Measurements from ENCODE around the gene HSPA12A.

The HSPA12A gene

DNA sequence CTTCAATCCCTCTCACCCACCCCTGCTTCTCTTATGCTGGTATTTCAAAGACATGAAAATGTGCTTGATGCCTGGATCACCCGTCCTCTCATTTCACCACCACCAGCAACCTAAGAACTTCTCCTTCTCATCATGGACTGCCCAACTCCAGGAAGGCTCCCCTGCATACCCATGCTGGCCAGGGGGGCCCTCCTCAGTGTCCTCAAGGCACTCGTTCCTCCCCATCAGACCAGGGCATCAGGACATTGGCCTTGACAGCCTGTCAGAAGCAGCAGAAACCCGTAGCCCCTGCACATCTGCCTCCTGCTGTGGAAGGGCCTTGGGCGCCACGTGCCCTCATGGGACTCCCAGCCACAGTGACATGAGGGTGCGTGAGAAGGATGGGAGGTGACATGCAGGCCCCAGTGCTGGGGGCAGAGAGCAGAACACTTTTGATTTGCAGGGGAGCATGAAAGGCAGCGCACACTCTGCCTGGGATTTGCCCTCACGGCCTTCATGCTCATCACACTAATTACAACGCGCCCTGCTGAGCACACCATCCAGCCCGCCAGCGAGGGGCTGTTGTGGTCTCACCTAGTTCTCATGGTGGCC, 1.9 kb upstream of the HSPA12A start:
- no peak for FAIRE-seq
- DNase-seq (ENCODE audit: low spot score): no peak

GRCh38 chr10:116743266-116744064, 1.1 kb upstream of the HSPA12A start:
- FAIRE-seq: no peak
- no peak for DNase-seq (ENCODE audit: low spot score)

DNA sequence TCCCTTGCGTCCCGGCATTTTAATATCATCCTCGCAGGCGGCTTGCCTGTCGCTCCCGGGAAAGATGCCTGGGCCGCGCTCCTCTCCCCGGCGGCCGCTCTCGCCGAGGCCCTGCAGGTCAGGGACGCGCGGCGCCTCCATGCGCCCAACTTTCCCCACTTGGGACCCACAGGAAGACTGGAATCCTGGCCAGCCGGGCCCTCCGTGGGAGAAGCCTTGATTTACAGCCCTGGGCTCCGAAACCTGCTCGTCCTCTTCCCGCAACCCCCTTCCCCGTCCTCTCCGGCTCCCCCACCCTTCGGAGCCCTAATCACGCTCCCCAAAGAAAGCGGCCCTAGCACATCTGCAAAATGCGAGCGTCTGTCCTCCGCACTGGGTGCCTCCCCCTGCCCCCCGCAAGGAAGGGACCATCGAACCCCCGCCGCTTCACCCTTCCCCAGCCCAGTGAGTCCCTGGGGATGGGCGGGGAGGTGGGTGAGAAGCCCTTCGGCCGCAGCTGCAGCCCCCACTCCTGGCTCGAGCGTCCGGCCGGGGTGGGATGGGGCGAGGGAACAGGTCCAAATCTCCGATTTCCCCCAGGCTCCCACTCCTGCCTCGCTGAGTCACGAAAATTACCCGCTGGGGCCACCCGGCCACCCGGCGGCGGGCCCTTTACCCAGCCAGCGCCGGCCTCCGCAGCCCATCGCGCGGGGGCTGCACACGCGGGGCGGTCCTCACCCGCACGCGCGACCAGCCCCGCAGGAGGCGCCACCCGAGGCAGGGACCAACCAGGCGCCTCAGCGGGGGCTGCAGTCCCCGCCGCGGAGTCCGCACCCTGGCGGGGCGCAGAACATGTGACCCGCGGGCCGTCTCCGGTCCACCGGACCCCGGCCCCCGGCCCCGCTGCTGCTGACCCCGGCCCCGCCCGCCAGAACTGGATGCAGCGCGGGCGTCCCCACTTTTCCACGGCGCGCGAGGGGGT, 695 bp downstream of the HSPA12A start:
- no peak for FAIRE-seq
- no peak for DNase-seq (ENCODE audit: low spot score)

DNA sequence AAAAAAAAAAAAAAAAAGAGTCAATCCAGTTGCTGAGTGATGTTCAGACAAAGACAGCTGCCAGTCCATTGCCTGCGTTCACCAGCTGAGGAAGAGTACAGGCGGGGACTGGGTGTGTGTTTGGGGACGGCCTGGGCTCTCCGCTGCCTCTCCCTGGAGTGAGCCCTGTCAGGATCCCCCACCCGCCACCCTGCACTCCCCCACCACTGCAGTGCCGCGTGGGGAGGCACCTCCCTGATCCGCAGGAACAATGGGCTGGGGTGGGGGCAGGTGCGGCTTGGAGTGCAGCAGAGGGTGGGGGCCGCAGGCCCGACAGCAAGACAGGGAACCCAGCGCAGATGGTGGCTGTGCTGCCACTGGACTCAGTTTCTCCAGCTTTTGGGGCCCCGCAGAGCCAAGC, 1.4 kb downstream of the HSPA12A start:
- DNase-seq (ENCODE audit: low spot score) (no peak), FAIRE-seq (no peak)

DNA sequence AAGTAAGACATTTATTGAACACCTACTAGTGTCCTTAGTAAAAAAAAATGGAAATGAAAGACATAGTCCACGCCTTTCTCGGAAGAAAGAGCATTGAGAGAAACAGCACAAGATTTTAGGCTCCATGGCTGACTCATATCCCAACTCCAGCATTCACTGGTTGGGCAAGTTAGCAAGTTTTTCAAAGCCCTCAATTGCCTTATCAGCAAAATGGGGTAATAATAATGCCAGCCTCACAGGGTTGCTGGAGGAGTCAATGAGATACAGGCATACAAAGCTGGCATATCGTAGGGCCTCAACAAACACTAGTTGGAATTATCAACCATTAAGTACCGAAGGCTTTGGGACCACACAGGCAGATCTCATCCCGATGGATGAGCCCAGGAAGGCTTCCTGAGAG, 4.0 kb downstream of the HSPA12A start:
- FAIRE-seq: no peak

GRCh38 chr10:116737627-116738327, 4.6 kb downstream of the HSPA12A start:
- no peak for DNase-seq (ENCODE audit: low spot score)
- FAIRE-seq: no peak

More for the DNA sequence above, 4.0 kb downstream of the HSPA12A start:
- DNase-seq (ENCODE audit: low spot score): no peak

DNA sequence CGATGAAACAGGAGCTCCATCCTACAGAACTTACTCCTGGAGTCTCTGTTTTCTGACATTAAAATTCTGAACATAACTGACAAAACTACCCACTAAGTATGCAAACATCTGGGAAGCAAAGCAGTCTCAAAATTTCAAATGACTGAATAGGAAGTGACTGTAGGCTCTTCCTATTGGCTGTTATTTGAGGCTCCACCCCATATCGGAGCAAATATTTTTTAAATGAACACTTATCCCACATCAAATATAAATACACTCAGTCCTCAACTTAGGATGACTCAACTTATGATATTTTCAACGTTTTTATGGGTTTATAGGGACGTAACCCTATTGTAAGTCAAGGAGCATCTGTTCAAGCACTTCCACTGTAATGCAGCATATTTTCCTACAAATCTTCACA, 8.8 kb downstream of the HSPA12A start:
- no peak for FAIRE-seq
- no peak for DNase-seq (ENCODE audit: low spot score)

DNA sequence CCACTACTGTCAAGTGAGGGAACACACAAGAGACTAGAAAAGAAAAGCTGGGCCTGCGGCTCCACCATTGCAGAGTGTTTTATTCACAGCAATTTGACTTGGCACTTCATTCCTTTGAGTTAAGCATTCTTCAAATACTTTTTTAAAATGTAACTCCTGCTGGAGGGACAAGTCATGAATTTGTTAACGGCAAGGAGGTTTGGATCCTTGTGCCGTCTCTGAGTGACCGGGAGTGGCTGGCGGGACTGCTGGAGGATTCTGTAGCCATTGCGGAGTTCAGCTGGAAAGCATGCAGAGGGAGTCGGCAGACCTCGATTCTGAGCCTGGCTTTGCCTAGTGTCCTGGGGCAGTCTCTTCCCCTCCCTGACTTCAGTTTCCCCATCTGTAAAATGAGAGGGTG, 9.8 kb downstream of the HSPA12A start:
- FAIRE-seq (no peak), DNase-seq (ENCODE audit: low spot score) (no peak)

GRCh38 chr10:116730464-116731260, 11.7 kb downstream of the HSPA12A start:
- DNase-seq (ENCODE audit: low spot score): no peak
- no peak for FAIRE-seq

DNA sequence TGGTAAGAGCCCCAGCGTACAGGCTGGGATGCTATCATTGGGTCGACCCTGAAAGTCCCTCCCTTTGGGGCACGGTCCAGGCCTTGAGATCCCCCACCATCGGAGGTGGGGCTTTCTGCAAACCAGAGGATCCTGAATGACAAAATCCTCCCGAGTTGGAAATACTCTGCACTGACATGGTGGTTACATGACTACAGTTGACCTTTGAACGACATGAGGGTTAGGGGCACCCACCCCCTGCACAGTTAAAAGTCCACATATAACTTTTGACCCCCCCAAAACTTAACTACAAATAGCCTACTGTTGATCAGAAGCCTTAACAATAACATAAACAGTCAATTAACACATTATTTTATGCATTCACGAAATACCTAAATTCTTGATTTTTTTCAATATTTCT, 13.1 kb downstream of the HSPA12A start:
- DNase-seq (ENCODE audit: low spot score) (no peak), FAIRE-seq (no peak)

GRCh38 chr10:116728526-116729096, 13.8 kb downstream of the HSPA12A start:
- FAIRE-seq (peak; percentile 98), DNase-seq (ENCODE audit: low spot score) (peak; percentile 94)

DNA sequence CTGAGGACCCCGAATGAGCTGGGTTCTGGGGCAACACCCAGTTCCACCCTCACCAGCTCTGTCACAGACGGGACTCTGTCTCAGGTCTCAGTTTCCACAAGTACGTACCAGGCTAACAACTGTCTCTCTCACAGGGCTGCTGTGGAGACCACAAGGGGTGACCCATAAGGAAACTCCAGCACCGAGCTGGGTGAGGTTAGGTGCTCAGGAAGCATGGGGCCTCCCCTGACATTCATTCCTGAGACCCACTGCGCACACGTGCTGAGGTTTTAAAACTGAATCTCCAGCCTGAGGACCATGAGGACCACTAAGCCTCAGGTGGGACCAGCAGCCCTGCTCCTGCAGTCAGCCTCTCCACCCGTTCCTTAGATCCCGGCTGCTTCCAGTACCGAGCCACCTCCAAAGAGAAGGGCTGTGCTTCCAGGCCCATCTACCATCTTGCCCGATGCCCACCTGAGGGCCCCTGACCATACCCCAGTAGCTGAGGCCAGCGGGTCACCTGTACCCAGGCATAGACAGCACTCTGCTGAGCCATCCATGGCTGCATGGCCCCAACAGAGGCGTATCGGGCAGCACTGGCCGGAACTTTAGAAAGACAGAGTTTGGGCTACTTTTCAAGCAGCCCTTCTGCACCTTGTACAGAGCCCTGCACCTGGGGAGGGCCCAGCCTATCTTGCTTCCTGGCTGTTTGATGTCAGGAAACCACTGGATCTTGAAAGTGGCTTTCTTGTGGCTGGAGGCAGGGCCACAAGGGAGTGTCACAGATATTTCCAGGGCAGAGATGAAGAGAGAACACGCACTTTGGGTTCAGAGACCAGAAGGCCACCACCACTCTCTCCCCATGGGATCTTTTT, 18.7 kb downstream of the HSPA12A start:
- DNase-seq (ENCODE audit: low spot score) (no peak), FAIRE-seq (no peak)

DNA sequence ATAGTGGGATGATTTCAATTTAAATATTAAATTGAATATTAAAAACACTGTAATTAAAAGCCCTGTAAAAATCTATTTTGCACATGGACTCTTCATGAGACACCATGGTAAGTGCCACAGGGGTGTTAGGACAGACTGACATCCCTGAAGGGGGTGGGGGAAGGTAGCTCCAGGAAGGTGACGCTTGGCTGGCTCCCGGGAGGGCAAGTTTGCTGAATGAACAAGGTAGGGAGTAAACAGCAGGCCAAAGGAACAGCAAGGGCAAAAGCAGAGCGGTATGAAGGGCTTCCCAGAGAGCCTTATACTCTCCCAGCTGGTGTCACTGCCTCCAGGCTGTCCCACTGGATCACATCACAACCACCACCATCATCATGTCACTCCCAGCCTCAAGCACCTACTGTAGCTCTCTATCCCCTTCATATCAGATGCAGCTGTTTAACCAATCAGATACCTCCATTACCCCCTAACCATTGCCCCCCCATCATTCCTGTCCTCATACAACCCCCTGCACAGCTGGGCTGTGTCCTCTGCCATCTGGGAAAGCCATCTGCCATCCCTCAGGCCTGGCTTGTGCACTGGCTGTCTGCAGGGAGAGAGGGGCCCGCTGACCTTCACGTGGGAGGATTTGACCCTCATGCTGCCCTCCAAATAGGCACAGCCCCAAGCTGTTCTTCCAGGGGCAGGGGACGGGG, 19.5 kb downstream of the HSPA12A start:
- FAIRE-seq (no peak), DNase-seq (ENCODE audit: low spot score) (peak; percentile 68)

DNA sequence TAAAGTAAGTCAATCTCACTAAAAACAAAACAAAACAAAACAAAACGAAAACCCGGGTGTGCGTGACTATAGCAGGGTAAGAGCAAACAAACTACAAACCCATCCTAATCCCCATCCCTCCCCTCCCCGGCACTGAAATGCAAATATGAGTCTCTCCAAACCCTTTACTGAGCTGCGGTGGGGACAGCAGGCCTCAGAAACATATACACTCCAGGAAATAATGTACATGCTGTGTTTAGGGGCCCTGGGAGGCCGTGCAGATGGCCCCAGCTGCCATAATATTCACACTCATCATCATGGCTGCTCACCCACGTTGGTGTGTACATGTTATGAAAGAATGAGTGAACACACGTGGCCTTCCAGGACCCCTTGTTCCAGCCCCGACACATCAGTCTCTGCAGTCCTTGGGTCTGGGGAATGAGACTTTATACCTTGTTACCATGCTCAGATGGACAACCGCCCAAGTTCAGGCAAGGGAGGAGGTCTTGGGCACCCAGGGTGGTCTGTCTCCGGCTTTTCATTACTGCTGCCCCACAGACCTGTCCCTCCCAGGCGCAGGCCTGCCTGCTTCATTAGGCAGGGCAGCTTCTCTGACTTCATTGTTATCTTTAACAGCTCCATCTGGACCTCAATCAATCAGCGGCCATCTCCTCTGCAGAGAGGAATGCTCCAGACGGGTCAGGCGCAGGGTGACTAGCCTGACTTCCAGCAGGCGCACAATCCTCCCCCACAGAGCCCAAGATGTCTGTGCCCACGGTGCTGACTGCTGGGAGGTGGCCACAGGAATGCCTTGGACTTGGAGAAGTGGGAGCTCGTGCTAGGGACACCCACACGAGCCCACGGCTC, 20.6 kb downstream of the HSPA12A start:
- DNase-seq (ENCODE audit: low spot score) (peak; percentile 93), FAIRE-seq (peak; percentile 92)

GRCh38 chr10:116720668-116721546, 21.5 kb downstream of the HSPA12A start:
- peak; percentile 88 for FAIRE-seq
- no peak for DNase-seq (ENCODE audit: low spot score)

- FAIRE-seq: no peak
- DNase-seq (ENCODE audit: low spot score): peak; percentile 33
These were observed 22.1 kb downstream of the HSPA12A start for GRCh38 chr10:116720241-116720643.

DNA sequence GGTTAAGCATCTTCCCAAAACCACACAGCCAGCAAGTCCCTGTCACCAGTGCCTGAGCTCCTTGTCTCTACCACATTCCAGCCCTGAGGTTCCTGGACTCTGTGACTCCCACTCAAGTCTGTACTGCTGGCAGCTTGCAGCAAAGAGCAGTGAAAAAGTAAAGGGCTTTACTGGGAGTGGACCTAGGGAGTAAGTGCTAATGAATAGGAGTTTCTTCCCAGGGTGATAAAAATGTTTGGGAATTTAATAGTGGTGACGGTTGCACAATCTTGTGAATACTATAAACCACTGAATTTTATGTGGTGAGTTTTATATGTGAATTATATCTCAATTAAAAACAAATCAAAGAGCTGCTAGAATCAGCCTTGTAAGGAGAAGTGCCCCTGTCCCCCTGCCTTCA, 22.6 kb downstream of the HSPA12A start:
- FAIRE-seq (no peak), DNase-seq (ENCODE audit: low spot score) (peak; percentile 10)

Measured in RCC 7860 (cell line).